ENCODE measurements around the gene CCDC12.
A peak's percentile ranks its signal among the peaks of the same experiment; 100 is the strongest.

Gene CCDC12

DNA sequence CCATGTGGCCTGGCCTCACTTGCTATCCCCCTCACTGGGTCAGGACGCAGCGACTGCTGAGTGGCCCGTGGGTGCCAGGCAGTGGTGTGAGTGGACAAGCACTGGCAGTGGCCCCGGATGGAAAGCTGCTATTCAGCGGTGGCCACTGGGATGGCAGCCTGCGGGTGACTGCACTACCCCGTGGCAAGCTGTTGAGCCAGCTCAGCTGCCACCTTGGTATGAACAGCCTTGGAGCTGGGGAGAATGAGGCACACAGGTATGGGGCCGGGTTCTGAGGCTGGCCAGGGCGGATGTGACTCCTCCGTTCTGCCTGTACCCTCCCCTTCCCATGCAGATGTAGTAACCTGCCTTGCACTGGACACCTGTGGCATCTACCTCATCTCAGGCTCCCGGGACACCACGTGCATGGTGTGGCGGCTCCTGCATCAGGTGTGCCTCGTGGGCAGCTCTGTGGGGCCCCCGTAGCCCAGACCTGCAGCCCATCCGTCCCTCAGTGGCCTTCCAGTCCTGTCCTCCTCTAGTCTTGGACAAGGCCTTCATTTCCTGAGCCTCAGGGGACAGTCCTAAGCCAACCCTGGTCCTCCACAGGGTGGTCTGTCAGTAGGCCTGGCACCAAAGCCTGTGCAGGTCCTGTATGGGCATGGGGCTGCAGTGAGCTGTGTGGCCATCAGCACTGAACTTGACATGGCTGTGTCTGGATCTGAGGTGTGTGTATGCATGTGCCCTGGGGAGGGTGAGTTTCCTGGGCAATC is 31.1 kb upstream of the CCDC12 start:
- no peak for DNase-seq

DNA sequence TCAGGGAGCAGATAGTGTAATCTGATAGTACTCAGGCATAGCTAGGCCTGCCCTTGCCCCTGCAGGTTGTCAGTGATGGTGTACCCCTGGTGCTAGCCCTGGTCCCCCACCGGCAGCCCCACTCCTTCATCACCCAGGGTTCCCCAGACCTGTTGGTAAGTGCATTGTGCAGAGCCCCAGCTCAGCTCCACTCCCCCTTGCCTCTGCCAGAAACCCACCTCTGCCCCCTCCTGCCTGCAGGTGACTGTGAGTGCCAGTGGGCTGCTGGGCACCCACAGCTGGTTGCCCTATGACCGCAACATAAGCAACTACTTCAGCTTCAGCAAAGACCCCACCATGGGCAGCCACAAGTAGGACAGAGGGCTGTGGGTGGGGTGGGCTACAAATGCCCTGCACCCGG is 30.5 kb upstream of the CCDC12 start:
- no peak for DNase-seq

DNA sequence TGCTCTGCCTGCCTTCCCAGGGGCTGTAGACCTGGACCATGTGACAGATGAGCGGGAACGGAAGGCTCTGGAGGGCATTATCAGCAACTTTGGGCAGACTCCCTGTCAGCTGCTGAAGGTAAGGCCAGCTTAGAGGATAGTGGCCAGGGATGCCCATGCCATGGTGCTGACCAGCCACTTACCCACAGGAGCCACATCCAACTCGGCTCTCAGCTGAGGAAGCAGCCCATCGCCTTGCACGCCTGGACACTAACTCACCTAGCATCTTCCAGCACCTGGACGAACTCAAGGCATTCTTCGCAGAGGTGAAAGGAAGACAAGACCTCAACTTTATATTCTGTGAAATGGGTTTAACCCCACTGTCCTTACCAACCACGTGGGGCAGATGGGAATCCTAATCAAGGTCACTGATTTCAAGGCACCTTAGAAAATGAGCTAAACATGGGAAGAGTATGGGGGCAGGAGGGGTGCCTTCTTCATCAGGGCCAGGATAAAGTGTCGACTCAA is 29.7 kb upstream of the CCDC12 start:
- DNase-seq, result no peak

DNA sequence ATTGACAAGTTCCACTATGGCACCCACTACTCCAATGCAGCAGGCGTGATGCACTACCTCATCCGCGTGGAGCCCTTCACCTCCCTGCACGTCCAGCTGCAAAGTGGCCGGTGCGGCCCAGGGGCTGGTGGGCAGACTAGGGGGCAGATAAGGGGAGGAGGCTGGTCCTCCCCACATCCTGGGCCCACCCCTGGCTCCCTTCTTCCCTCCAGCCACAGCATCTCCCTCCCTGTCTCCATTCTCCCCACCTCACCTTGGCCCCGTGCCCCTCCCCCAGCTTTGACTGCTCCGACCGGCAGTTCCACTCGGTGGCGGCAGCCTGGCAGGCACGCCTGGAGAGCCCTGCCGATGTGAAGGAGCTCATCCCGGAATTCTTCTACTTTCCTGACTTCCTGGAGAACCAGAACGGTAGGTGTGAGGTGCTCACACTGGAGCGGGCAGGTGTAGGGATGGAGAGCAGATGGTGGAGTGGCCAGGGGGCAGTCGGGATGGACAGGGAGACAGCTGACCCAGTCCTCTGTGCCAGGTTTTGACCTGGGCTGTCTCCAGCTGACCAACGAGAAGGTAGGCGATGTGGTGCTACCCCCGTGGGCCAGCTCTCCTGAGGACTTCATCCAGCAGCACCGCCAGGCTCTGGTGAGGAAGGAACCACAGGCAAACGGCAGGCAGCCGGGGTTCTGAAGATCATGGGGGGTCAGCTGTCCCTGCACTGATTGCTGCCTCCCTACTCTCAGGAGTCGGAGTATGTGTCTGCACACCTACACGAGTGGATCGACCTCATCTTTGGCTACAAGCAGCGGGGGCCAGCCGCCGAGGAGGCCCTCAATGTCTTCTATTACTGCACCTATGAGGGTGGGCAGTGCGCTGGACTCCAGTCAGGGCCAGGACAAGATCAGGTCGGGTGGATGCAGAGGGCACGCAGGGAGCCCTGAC is 28.9 kb upstream of the CCDC12 start:
- no peak for DNase-seq

DNA sequence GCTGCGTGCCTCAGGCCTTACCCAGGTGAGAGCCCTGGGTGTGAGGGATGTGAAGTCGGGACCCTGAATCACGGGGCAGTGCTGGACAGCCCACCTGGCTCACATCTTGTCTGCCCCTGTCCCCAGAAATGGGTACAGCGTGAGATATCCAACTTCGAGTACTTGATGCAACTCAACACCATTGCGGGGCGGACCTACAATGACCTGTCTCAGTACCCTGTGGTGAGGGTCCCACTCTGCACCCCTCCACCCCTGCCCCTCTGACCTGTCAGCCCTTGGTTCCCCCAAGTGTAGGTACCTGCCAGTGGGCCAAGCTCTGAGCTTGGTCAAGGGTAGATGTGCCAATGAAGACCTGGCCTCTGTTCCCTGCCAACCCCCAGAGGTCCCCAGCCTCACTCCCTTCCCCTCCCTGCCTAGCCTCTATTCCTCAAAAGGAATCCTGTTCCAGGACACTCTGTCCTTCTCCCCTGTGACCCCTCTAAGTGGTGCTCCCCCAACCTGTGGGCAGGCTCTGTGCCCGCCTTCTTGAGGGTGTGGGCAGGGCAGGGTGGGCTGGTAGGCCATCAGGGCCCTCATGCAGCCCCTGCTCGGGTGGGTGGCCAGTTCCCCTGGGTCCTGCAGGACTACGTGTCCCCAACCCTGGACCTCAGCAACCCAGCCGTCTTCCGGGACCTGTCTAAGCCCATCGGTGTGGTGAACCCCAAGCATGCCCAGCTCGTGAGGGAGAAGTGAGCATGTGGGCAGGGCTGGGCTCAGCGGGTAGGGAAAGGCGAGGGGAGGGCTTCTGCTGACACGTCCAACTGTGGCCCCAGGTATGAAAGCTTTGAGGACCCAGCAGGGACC is 28.0 kb upstream of the CCDC12 start:
- no peak for DNase-seq

DNA sequence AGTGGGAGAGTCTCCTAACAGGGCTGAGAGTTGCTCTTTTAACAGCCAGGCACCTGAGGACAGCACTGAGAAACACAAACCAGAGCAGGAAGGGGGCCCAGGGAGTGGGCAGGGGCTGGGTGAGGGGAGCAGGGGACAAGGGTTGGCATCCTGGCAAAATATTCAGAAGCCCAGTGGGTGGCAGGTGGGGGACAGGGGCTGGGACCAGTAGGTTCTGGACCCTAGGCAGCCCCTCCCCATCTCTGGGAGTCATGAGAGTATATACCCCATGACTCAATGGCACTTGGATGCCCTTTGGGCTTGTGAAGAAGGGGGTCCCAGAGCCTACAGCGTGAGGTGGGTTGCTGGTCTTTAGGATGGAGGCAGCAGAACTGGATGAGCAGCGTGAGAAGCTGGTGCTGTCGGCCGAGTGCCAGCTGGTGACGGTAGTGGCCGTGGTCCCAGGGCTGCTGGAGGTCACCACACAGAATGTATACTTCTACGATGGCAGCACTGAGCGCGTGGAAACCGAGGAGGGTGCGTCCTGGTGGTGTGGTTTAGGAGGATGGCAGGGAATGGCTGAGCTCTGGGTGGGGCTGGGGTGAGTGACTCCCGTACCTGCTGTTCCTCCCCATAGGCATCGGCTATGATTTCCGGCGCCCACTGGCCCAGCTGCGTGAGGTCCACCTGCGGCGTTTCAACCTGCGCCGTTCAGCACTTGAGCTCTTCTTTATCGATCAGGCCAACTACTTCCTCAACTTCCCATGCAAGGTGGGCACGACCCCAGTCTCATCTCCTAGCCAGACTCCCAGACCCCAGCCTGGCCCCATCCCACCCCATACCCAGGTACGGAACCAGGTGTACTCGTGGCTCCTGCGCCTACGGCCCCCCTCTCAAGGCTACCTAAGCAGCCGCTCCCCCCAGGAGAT is 27.2 kb upstream of the CCDC12 start:
- no peak for DNase-seq

DNA sequence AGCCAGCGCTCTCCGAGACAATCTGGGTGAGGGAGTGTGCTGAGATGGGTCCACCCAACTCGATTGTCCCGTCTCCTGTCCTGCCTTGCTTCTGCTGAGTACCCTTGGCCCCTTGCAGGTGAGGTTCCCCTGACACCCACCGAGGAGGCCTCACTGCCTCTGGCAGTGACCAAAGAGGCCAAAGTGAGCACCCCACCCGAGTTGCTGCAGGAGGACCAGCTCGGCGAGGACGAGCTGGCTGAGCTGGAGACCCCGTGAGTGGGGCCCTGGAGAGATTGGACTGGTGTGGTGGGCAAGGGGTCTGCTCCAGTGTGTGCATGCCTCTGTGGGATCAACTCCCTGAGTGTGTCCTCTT is 26.5 kb upstream of the CCDC12 start:
- DNase-seq, result no peak

DNA sequence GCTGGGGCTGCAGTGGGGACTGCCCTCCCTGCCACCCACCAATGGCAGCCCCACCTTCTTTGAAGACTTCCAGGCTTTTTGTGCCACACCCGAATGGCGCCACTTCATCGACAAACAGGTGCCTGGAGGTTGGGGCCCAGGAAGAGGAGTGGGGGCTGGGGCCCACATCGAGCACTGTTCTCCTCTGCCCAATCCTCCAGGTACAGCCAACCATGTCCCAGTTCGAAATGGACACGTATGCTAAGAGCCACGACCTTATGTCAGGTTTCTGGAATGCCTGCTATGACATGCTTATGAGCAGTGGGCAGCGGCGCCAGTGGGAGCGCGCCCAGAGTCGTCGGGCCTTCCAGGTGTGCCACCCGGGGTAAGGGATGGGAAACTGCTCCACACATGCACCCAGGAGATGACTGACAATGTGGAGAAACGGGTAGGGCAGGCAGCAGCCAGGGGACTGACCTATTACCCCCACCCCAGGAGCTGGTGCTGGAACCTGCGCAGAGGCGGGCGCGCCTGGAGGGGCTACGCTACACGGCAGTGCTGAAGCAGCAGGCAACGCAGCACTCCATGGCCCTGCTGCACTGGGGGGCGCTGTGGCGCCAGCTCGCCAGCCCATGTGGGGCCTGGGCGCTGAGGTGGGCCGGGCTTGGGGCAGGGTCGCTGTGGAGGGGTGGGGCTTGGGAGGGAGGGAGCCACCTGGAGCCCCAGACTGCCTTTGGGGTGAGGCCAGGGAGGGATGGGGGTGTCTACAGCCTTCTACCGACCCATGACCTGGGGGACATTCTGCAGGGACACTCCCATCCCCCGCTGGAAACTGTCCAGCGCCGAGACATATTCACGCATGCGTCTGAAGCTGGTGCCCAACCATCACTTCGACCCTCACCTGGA is 25.9 kb upstream of the CCDC12 start:
- DNase-seq, result no peak

DNA sequence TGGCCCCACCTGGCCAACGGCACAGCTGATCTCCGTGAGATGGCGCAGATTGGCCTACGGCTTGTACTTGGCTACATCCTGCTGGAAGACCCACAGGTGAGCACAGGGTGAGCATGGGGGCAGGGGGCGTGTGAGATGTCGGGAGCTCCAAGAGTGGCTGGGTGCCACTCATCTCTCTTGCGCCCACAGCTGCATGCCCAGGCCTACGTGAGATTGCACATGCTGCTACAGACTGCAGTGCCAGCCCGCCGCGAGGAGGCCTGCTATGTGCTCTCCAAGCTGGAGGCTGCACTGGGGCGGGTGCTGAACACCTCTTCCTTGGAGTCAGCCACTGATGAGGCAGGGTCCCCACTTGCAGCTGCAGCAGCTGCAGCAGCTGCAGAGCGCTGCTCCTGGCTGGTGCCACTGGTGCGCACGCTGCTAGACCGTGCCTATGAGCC is 25.2 kb upstream of the CCDC12 start:
- DNase-seq, result no peak

DNA sequence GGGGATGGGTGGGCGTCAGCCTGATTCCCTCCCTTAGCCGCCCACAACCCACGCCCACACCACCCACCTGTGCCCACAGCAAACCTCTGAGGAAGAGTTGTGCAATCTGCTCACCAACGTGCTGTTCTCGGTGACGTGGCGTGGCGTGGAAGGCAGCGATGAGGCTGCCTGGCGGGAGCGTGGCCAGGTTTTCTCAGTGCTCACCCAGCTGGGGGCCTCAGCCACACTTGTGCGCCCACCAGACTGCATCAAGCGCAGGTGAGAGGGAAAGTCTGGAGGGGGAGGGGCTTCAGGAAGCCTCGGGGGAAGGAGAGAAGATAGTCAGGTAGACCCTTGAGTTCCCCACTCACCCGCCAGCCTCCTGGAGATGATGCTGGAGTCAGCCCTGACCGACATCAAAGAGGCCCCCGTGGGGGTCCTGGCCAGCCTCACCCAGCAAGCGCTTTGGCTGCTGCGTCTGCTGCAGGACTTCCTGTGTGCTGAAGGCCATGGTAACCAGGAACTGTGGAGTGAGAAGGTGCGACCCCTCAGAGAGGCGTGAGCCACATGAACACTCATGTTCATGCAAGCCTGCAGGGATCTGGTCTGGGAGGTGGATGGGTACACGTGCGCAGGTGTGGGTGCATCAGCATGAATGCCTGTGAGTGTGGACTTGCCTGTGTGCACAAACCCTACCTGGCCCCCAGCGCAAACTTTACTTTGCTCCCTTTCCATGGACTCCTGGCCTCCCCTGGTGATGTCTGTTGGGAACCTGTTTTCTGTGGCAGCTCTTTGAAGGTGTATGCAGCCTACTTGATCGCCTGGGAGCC is 24.6 kb upstream of the CCDC12 start:
- no peak for DNase-seq

DNA sequence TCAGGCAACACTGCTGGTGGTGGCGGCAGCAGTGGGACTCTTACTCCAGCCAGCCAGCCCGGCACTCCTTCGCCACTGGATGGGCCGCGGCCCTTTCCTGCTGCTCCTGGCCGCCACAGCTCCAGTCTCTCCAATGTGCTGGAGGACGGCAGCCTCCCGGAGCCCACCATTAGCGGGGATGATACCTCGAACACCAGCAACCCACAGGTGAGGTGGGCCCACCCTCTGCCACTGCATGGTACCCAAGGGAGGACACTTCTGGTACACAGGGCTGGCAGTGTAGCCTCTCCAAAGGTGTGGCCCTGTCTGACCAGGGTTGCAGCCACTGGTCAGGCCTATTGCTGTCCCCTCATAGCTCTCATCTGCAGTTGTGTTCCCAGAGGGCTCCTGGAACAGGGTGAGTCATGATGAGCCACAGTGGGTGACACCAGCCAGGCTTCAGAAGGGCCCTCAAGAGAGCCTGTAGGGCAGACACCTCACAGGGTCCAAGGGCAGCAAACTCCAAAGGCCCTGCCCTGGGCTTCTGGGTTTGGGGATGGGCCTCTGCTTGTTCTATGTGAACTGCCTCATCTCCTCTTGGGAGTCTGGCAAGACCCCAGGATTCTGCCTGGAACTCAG is 23.8 kb upstream of the CCDC12 start:
- no peak for DNase-seq

DNA sequence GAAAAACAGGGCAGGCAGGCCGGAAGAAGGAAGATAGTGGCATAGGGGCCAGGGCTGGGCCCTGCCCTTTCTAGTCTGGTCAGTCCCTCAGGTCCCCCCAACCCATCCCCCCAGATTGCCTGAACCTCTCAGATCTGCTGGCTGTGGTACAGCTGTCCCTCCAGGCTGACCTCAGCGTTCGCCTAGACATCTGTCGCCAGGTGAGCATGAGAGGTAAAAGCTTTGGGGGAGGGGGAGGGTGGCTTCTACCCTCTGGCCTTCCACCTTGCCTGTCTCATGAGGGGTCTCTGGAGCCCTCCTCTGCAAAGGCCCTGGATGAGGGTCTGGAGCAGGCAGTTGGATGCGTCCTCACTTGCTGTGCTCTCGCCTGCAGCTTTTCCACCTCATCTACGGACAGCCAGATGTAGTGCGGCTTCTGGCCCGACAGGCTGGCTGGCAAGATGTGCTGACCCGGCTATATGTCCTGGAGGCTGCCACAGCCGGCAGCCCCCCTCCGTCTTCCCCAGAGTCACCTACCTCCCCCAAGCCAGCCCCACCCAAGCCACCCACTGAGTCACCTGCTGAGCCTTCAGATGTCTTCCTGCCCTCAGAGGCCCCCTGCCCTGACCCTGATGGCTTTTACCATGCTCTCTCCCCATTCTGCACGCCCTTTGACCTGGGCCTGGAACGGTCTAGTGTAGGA is 23.1 kb upstream of the CCDC12 start:
- no peak for DNase-seq

DNA sequence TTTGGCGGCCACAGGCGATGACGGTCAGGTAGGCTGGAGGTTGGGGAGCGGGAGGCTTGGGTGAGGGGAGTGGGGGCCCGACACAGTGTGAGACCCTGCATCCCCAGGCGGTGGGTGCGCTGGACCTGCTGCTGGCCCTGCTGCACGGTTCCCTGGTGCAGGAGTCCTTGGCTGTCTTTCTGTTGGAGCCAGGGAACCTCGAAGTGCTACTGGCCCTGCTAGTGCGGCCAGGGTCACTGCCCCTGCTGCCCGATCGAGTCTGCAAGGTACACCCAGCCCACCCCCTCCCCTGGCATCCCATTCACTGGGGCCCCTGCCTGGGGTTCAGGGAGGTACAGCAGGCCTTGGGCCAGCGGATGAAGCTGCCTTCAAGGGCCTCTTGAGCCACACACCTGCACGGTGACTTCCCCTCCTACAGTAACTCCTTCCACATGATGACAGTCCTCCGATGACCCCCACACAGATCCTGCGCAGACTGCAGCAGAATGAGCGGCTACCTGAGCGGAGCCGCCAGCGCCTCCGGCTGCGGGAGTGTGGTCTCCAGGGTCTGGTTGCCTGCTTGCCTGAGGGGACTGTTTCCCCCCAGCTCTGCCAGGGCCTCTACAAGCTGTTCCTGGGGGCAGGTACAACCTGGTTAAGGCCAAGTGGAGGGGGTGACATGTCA is 22.4 kb upstream of the CCDC12 start:
- no peak for DNase-seq

DNA sequence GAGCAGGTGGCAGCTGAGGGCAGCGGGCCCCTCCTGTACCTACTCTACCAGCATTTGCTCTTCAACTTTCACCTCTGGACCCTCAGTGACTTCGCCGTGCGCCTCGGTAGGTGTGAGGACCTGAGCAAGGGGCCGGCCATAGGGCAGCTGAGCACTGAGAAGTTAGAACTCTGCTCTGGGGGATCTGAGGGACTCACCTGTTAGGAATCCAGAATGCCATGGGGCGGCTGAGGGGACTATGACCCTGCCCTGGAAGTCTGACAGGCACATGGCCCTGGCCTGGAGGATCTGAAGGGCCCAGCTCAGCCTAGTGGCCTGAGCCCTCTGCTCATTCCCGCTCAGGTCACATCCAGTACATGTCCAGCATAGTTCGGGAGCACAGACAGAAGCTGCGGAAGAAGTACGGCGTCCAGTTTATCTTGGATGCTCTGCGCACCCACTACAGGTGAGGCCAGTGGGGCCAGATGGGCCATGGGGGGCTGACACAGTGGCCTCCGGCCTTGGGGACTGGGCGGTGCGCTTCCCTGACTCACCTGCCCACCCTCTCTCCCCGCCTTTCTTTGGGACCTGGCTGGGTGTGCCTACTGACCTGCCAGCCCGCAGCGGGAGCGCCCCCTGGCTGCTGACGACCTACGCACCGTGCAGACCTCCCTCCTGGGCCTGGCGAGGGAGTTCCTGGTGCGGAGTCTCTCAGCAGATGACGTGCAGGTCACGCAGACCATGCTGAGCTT is 21.7 kb upstream of the CCDC12 start:
- peak; percentile 74 for DNase-seq

DNA sequence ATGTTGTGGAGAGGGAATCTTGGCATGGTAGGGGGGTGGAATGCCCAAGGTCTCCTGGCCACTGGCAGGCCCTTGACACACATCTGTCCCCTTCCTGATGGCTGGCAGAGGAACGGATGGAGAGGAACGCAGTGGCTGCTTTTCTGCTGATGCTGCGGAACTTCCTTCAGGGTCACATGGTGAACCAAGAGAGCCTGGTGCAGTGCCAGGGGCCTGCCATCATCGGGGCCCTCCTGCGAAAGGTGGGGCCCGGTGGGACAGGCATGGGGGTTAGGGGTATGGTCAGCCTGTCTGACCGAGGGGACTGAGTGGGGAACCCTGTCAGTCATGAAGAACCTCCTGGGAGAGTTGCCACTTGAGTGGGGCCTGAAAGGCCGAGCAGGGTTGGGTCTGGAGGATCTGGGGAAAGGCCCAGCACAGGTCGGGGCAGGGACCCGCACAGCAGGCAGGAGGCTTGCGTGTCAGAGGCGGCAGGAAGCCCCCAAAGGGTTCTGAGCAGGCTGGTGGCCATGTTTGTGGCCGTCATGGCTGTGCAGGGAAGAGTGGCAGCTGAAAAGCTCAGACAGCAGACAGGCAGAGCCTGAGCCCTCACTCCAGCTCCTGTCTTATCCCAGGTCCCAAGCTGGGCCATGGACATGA is 21.0 kb upstream of the CCDC12 start:
- no peak for DNase-seq

DNA sequence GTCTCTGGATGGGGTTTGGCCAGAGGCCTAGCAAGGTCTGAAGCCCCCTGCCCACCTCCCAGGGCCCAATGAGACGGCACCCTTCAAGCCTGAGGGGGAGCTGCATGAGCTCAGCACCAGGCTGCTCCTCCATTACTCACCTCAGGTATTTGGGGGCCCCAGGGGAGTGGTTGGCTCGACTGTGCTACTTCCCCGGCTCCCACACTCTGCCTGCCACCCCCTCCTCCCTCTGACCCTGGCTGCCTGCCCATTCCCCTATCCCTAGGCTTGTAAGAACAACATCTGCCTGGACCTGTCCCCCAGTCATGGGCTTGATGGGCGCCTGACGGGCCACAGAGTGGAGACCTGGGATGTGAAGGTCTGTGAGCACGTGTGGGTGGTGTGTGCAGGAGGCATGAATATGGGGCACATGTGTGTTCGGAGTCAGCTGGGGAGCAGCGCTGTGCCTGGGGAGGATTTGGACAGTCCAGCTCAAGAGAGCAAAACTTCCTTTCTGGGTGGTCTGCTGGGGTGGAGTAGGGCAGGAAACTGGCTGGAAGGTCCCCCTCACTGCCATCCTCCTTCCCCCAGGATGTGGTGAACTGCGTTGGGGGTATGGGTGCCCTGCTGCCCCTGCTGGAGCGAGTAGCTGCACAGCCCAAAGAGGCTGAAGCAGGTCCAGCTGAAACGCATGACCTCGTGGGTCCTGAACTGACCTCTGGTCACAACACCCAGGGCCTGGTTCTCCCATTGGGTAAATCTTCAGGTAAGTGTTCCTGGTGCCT is 20.3 kb upstream of the CCDC12 start:
- DNase-seq, result no peak

Measured in CD4-positive, alpha-beta T cell treated with Interleukin-21 for 1 hour (primary cell).